GM12878 (cell line): Measurements from ENCODE around the gene MLPH. TPM values are rescaled to one million over a fixed set of nuclear protein-coding genes. Genes with fewer than 3 reads are reported as not detected.

Experiments used
- ATAC-seq: fragments of 200-7000 bp; cut with Tn5 transposase; 3 replicates; pipeline ENCODE4 v1.9.1; 2020; ENCODE audit warnings: mild to moderate bottlenecking, moderate library complexity
- BruUV-seq: library from RNA; stranded (reverse); fragments of 400-500 nt; replicated peaks from 2 replicates; lab custom pipeline; 2021; lab: Mats Ljungman, UMichigan
- CTCF ChIA-PET: fragments of 300-600 bp; sonication (Branson Sonifier 250); formaldehyde crosslinking; extraction: SDS; loops from one replicate; lab custom pipeline; 2021; ENCODE audit warnings: inconsistent platforms; lab: Yijun Ruan, JAX
- POLR2A ChIA-PET: fragments of 350-600 bp; formaldehyde crosslinking; extraction: SDS; loops from one replicate; lab custom pipeline; 2021; ENCODE audit warnings: inconsistent platforms; lab: Charles Lee
- RAD21 ChIA-PET: fragments of 300-600 bp; sonication (Branson Sonifier 250); formaldehyde crosslinking; loops from one replicate; lab custom pipeline; 2023; ENCODE audit warnings: antibody characterized with exemption; ENCODE audit not compliant: unreplicated experiment; lab: Charles Lee
- SMC1A ChIA-PET: fragments of 300-600 bp; sonication (Branson Sonifier 250); formaldehyde crosslinking; loops from one replicate; lab custom pipeline; 2023; ENCODE audit not compliant: unreplicated experiment, uncharacterized antibody; lab: Charles Lee
- DNase-seq: peaks from one replicate; pipeline ENCODE4 v3.0.0-alpha.2; 2011; ENCODE audit warnings: low read depth, low spot score
- FAIRE-seq: peaks from 3 replicates; lab custom pipeline; 2011; peaks lifted over from hg19 to GRCh38; lab: Jason Lieb, UNC
- H2AFZ ChIP-seq: 2 replicates; pipeline ENCODE4 v1.6.0; 2011; ENCODE audit warnings: low read depth, low read length, control low read depth; ENCODE audit not compliant: control insufficient read depth
- H3K27ac ChIP-seq: 2 replicates; pipeline ENCODE4 v1.5.1; 2011; ENCODE audit warnings: control low read depth; ENCODE audit not compliant: control insufficient read depth, insufficient read depth
- H3K27me3 ChIP-seq, 2 experiments: replicated peaks in 1 of 2; 2 replicates each; pipeline versions ENCODE4 v1.6.0 to v1.6.1; 2011; ENCODE audit warnings: low read length in 1 of 2; ENCODE audit not compliant: control insufficient read depth in 2 of 2, insufficient read depth in 2 of 2
- H3K36me3 ChIP-seq, 2 experiments: 2 replicates each; pipeline ENCODE4 v1.5.1; 2011; ENCODE audit warnings: low read length in 1 of 2; ENCODE audit not compliant: control insufficient read depth in 2 of 2, insufficient read depth in 2 of 2
- H3K4me1 ChIP-seq: 2 replicates; pipeline ENCODE4 v1.6.1; 2011; ENCODE audit warnings: mild to moderate bottlenecking, low read length, moderate library complexity, mixed read lengths; ENCODE audit not compliant: control insufficient read depth, insufficient read depth
- H3K4me2 ChIP-seq: 2 replicates; pipeline ENCODE4 v1.6.0; 2011; ENCODE audit warnings: control low read depth; ENCODE audit not compliant: control insufficient read depth, insufficient read depth
- H3K4me3 ChIP-seq: fragments of 200-600 bp; sonication (generic); 2 replicates; pipeline ENCODE4 v1.5.1; 2016
- H3K79me2 ChIP-seq: 2 replicates; pipeline ENCODE4 v1.6.0; 2011; ENCODE audit warnings: low read length; ENCODE audit not compliant: control insufficient read depth, insufficient read depth
- H3K9ac ChIP-seq: 2 replicates; pipeline ENCODE4 v1.8.0; 2011; ENCODE audit warnings: low read length, control low read depth, mixed read lengths; ENCODE audit not compliant: control insufficient read depth, insufficient read depth
- H3K9me3 ChIP-seq: replicated peaks from 3 replicates; pipeline ENCODE4 v1.5.1; 2011; ENCODE audit warnings: mild to moderate bottlenecking, low read length; ENCODE audit not compliant: control insufficient read depth, insufficient read depth
- H4K20me1 ChIP-seq: 2 replicates; pipeline ENCODE4 v1.6.0; 2011; ENCODE audit not compliant: control insufficient read depth, insufficient read depth
- ATF7 ChIP-seq: fragments of 450-650 bp; IDR thresholded peaks from 2 replicates; pipeline ENCODE4 v1.6.1; 2016; ENCODE audit warnings: low read depth, mild to moderate bottlenecking
- CEBPB ChIP-seq, 2 experiments: fragments of 150-350 bp in 1 of 2; IDR thresholded peaks; 2 replicates each; pipeline ENCODE4 v1.6.1; 2012 to 2014; ENCODE audit warnings: low read depth in 2 of 2, low read length in 2 of 2, borderline replicate concordance in 1 of 2, inconsistent platforms in 1 of 2
- DPF2 ChIP-seq: fragments of 450-650 bp; IDR thresholded peaks from 2 replicates; pipeline ENCODE4 v1.6.1; 2017; ENCODE audit warnings: mild to moderate bottlenecking
- EED ChIP-seq: sonication (generic); IDR thresholded peaks from 2 replicates; pipeline ENCODE4 v1.6.1; 2016; ENCODE audit warnings: antibody characterized with exemption, low read depth
- IRF3 ChIP-seq: fragments of 450-650 bp; IDR thresholded peaks from 2 replicates; pipeline ENCODE4 v1.6.1; 2014; ENCODE audit warnings: mild to moderate bottlenecking
- RFX5 ChIP-seq: IDR thresholded peaks from 2 replicates; pipeline ENCODE4 v1.6.1; 2011; ENCODE audit warnings: low read depth, low read length, improper control_type of control experiment
- SREBF2 ChIP-seq: IDR thresholded peaks from 2 replicates; pipeline ENCODE4 v1.6.1; 2012; ENCODE audit warnings: mild to moderate bottlenecking, low read length
- WGBS: methylation state at CpG from one replicate; pipeline ENCODE4 v1.1.6; 2016; ENCODE audit warnings: low lambda C conversion rate; ENCODE audit not compliant: insufficient replicate concordance, insufficient coverage; ENCODE audit errors: missing lambda C conversion rate; 5-methylcytosine and 5-hydroxymethylcytosine counted together
- in situ Hi-C: fragments of 300-500 bp; cut with MboI; formaldehyde crosslinking; loops from 9 replicates; pipeline ENCODE4 v1.14.3; 2018; ENCODE audit warnings: mixed read lengths
- intact Hi-C: fragments of 100-400 bp; cut with micrococcal nuclease; formaldehyde crosslinking; loops from one replicate; pipeline ENCODE4 v1.14.2; 2022; ENCODE audit not compliant: unreplicated experiment
- polyA plus RNA-seq, 11 experiments: library from polyadenylated mRNA; depleted of rRNA in 4 of 11; unstranded in 6 of 11; stranded (reverse) in 5 of 11; fragments of >200 nt; fragmentation: Nextera tagmentation in 4 of 11; fragmentation: Illumina TruSeq in 1 of 11; extraction: Ambion mirVana in 4 of 11; extraction: Trizol in 1 of 11; gene quantifications; 1 replicate in 1 of 11; 2 replicates in 10 of 11; pipeline versions ENCODE4 v1.2.1 to v1.2.3, GENCODE V29; 2011 to 2016; ENCODE audit warnings: inconsistent platforms in 2 of 11, missing spikeins in 2 of 11, low read depth in 1 of 11
- total RNA-seq, 4 experiments: library from RNA; depleted of rRNA in 3 of 4; stranded (reverse); fragments of >200 nt in 3 of 4; fragmentation: Illumina TruSeq in 1 of 4; extraction: Trizol in 1 of 4; gene quantifications; 2 replicates each; pipeline versions ENCODE4 v1.2.1 to v1.2.3, GENCODE V29; 2013 to 2021
- TF ChIP-seq, protein P1 (sequence below): fragments of 450-650 bp; IDR thresholded peaks from 2 replicates; pipeline ENCODE4 v1.6.1; 2017; ENCODE audit warnings: mild to moderate bottlenecking, low read depth, inconsistent platforms; ENCODE audit not compliant: poor library complexity, severe bottlenecking
- TF ChIP-seq, protein P2 (sequence below): IDR thresholded peaks from 2 replicates; pipeline ENCODE4 v1.6.1; 2012; ENCODE audit warnings: low read length, inconsistent platforms
- TF ChIP-seq, protein P3 (sequence below): IDR thresholded peaks from 2 replicates; pipeline ENCODE4 v1.6.1; 2011; ENCODE audit warnings: low read depth, mild to moderate bottlenecking, low read length, moderate library complexity, borderline replicate concordance; ENCODE audit errors: extremely low read depth

The MLPH gene
- total and polyA plus RNA-seq, 10 of the 15 experiments (the other 5 are each of a cell fraction or from before 2014, with no cell fraction given) = 0.16 to 0.85 TPM; not detected in 8

GRCh38 chr2:237558961-237559641 is 72.0 kb downstream of the MLPH start:
- SMC1A ChIA-PET = interaction anchor here (0.8 to 7.4 kb wide), 6 partner anchors 10 to 362 kb away, joined by 3 to 44 read pairs (median 7); no protein-coding TSS in a partner anchor
- no peak for TF ChIP-seq SREBF2
- RAD21 ChIA-PET = interaction anchor here (0.7 to 2.7 kb wide), 3 partner anchors 13 to 46 kb away, joined by 3 to 17 read pairs (median 6); no protein-coding TSS in a partner anchor
- 85% methylated on average over 21 of the region's 22 CpGs for WGBS
- in situ Hi-C loops (no loop called here), intact Hi-C loops (loop anchor here (5.0 kb wide), 1 partner anchor 47 kb away; no protein-coding TSS in a partner anchor)
- no peak for ATAC-seq
- Histone ChIP-seq H2AFZ (no peak overlapping the region), H3K9ac (no peak overlapping the region), H3K4me2 (no peak overlapping the region), H3K36me3 (no peaks in the 10 kb centered on the region), H3K4me1 (peaks cover 19% of the 10 kb centered on the region), H3K27me3 (no peaks in the 10 kb centered on the region), H3K9me3 (peaks cover 9% of the 10 kb centered on the region), H3K79me2 (no peaks in the 10 kb centered on the region), H3K27ac (no peak overlapping the region), H4K20me1 (no peaks in the 10 kb centered on the region), H3K4me3 (no peak overlapping the region)
- DNase-seq = no peak
- no peak for FAIRE-seq
- POLR2A ChIA-PET = no interaction called here
- no TSS peak for BruUV-seq
- CTCF ChIA-PET = interaction anchor here (1.2 to 6.0 kb wide), 4 partner anchors 10 to 87 kb away, joined by 3 to 38 read pairs (median 20); no protein-coding TSS in a partner anchor

DNA sequence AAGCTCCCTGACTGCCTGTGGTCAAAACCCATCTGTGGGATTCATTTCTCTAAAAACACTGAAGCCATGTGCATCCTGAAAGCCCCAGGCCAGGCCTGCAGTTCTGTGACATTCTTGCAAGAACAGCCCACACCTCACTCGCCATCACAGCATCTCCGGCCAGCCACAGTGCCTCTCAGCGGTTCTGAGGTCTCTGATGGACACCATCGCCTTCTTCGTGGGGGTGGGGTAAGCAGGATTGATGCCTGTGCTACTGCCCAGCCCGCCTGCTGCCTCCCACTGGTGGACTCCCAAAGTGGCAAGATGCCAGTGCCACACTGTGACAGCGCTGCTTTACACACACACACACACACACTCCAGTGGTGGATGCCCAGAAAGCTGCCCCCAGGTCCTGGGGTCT is 74.2 kb downstream of the MLPH start:
- H3K27me3 ChIP-seq = no peaks in the 10 kb centered on the region
- FAIRE-seq (no peak), DNase-seq (no peak), ATAC-seq (no peak)
- BruUV-seq = no TSS peak
- H3K4me3 ChIP-seq = no peak overlapping the region
- in situ Hi-C loops (no loop called here), intact Hi-C loops (no loop called here)
- H3K27ac ChIP-seq = no peak overlapping the region
- no peaks in the 10 kb centered on the region for H4K20me1 ChIP-seq
- H3K4me2 ChIP-seq = no peak overlapping the region
- ChIA-PET CTCF (interaction anchor here (2.9 to 3.3 kb wide), 2 partner anchors 11 to 48 kb away, joined by 25 to 26 read pairs; no protein-coding TSS in a partner anchor), POLR2A (no interaction called here), RAD21 (interaction anchor here (2.7 to 3.3 kb wide), 2 partner anchors 11 to 49 kb away, joined by 12 to 15 read pairs; no protein-coding TSS in a partner anchor), SMC1A (interaction anchor here (0.8 to 7.4 kb wide), 5 partner anchors 10 to 49 kb away, joined by 3 to 44 read pairs (median 11); no protein-coding TSS in a partner anchor)
- WGBS = 62% methylated on average over 7 of the region's 7 CpGs
- H3K36me3 ChIP-seq = no peaks in the 10 kb centered on the region
- H3K9ac ChIP-seq = no peak overlapping the region
- no peak overlapping the region for H2AFZ ChIP-seq
- no peaks in the 10 kb centered on the region for H3K79me2 ChIP-seq
- peaks cover 19% of the 10 kb centered on the region for H3K4me1 ChIP-seq
- H3K9me3 ChIP-seq = peaks cover under 1% of the 10 kb centered on the region; the same call in 1 of the 3 replicates
- no peak for TF ChIP-seq DPF2
- no peak for TF ChIP-seq ATF7
- TF ChIP-seq IRF3 = no peak
- TF ChIP-seq SREBF2 = no peak
- no peak for TF ChIP-seq EED
- TF ChIP-seq, protein P1, sequence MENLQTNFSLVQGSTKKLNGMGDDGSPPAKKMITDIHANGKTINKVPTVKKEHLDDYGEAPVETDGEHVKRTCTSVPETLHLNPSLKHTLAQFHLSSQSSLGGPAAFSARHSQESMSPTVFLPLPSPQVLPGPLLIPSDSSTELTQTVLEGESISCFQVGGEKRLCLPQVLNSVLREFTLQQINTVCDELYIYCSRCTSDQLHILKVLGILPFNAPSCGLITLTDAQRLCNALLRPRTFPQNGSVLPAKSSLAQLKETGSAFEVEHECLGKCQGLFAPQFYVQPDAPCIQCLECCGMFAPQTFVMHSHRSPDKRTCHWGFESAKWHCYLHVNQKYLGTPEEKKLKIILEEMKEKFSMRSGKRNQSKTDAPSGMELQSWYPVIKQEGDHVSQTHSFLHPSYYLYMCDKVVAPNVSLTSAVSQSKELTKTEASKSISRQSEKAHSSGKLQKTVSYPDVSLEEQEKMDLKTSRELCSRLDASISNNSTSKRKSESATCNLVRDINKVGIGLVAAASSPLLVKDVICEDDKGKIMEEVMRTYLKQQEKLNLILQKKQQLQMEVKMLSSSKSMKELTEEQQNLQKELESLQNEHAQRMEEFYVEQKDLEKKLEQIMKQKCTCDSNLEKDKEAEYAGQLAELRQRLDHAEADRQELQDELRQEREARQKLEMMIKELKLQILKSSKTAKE = no peak
- TF ChIP-seq, protein P2, sequence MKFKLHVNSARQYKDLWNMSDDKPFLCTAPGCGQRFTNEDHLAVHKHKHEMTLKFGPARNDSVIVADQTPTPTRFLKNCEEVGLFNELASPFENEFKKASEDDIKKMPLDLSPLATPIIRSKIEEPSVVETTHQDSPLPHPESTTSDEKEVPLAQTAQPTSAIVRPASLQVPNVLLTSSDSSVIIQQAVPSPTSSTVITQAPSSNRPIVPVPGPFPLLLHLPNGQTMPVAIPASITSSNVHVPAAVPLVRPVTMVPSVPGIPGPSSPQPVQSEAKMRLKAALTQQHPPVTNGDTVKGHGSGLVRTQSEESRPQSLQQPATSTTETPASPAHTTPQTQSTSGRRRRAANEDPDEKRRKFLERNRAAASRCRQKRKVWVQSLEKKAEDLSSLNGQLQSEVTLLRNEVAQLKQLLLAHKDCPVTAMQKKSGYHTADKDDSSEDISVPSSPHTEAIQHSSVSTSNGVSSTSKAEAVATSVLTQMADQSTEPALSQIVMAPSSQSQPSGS = no peak
- TF ChIP-seq, protein P3, sequence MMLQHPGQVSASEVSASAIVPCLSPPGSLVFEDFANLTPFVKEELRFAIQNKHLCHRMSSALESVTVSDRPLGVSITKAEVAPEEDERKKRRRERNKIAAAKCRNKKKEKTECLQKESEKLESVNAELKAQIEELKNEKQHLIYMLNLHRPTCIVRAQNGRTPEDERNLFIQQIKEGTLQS = no peak
- no peak for TF ChIP-seq CEBPB (IDR thresholded peaks at IDR 0.05; ENCODE audit: borderline replicate concordance in 1 of 2, low read depth in 2 of 2, low read length in 2 of 2)
- no peak for TF ChIP-seq RFX5
